GM18508 (cell line): ENCODE data around the gene UBR4.

Experiments used
- ATAC-seq: cut with Tn5 transposase; IDR thresholded peaks from one replicate; pipeline ENCODE4 v1.9.1; 2021; ENCODE audit warnings: moderate number of reproducible peaks; ENCODE audit not compliant: insufficient read depth, unreplicated experiment

The UBR4 gene

DNA sequence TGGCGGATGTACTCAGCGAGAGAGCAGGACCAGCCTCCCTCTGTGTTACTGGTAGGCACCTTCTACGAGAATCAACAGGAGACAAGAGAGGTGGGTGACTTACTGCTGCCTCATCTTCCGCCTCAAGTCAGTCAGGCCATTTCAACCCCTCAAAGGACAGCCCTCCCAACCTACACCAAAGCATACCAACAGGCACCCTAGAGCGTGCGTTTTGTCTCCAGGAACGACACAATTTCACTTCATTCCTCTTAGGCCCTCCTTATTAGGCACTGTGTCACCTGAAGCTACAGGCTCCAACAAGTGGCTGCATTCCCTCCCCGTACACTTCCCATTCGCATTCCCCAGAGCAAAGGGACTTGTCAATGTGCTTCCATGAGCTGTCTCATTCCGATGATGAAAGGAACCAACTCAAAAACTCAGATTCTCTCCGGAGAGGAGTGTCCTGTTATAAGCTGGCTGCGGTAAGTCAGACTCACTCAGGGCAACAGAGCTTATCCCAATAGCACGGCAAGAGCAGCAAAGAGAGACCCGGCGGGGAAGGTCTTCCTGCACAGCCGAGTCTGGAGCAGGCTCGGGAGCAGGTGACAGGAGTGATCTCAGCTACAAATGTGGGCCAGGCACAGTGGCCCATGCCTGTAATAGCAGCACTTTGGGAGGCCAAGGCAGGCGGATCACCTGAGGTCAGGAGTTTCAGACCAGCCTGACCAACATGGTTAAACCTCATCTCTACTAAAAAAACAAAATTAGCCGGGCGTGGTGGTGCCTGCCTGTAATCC is 133.0 kb downstream of the UBR4 start:
- no peak for ATAC-seq

DNA sequence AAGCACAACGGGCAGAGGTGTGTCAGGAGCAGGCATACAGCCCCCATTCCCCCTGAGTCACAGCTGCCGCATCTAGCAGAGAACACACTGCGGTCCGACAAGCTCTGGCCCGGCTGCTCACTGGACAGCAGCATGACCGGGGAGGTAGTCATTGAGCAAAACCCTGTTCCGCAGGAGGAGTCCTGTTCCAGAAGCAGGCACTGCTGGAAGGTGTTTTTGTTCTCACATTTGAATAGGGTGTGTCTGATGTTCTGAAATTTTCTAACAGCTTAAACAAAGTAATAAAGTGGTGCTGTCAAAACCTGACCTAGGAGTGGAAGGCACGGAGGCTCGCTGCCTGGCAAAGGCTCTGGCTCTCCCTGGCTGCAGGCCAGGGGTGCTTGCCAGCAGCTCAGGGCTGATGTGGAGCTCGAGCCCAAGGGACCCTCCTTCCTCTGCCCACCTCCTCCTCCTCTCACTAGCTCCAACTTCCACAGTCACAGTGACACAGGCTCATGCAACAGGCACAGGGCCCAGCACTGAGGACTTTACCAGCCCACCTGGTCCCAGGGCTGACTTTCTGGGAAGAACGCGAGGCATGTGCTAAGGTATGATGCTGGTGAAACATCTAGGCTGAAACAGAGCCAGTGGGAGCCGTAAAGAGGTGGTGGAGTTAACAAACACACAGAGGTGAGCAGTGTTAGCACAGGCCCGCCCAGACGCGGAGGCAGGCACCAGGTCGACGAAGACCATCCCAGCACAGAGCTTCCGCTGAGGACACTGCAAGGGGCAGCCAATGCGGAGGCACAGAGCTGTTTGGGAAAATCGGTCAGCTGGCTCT is 135.0 kb downstream of the UBR4 start:
- ATAC-seq, result no peak

DNA sequence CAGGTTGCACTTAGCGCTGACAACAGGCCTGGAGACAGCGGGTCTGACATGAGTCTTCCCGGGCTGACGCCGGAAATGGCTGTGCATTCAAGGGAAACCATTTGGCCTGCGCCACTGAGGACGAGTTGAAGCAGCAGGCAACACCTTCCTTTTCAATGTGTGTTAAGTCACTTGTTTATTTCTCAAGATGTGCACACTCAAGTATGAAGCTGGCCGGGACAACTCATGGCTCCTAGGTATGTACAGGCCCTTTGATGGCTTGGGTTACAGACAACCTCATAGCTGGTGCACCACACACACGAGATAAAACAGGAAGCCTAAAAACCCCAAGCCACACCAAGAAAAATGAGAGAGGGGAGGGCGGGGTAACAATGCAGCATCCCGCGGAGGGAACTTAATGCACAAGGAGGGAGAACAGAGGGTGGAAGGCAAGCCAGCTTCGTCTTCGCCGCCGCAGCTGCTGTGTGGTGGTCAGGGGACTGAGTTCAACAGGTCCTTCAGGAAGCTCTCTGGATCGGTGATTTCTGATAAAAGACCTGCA is 135.6 kb downstream of the UBR4 start:
- ATAC-seq, result no peak

DNA sequence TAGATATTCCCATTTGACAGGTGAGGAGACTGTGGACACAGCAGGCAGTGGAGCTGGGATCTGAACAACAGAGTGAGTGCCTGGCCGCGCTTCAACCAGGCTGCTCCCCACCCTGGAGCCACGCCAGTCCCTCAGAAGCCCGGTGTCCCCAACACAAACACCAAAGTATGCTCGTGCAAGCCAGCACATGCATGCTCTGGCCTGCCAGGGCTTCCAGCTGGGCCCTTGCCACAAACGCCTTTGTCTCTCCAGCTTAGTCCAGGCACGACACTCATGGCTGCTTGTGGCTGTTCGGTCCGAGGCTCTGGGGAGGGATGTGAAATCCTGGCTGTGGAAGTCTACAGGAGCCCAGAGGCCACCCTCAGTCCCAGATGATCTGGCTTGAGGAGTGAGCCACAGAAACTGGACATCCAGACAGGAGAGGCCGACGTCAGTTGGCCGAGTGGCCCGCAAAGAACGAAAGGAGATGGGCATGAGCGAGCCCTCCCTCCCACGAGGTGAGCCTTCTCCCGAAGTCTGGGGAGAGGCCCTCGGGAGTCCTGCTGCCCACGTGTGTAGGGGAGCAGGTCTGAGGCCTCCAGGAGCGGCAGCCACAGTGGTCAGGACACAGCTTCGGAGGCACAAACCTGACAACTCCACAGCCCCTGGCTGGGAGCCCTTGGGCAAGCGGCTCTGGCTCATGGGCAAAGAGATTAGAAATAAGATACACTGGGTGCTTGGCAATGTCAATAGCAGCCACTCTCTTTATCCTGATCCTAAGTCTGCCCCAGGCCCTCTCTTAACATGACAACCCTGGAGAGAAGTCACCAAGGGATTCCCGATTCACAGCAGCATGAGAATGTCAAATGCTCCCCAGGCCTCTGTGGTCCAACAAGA is 136.5 kb downstream of the UBR4 start:
- no peak for ATAC-seq

DNA sequence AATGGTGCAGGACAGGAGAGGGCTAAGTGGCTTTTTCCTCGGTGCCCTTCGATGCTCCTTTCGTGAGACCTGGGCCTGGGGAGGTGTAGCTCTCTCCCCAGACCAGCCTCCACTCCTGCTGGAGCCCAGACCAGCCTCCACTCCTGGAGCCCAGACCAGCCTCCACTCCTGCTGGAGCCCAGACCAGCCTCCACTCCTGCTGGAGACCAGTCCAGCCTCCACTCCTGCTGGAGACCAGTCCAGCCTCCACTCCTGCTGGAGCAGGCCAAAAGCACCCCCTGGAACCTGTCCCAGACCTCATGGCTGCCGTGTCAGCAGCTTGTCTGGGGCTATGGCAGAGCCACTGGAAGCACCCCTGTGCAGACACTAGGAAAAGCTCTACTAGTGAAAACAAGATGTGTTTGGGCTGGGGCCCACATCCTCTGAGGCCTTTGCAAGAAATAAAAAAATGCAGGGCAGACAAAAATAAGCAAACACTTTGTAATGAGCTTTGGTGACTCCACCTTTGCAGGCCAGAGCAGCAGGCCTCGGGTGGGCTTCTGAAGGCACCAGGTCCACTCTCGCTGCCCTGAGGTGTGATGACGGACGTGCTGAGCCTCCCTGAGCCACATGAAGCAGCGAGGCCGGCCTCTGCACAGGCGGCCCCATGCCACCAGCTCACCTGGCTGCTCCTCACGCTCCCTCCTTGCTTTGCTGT is 137.6 kb downstream of the UBR4 start:
- no peak for ATAC-seq

DNA sequence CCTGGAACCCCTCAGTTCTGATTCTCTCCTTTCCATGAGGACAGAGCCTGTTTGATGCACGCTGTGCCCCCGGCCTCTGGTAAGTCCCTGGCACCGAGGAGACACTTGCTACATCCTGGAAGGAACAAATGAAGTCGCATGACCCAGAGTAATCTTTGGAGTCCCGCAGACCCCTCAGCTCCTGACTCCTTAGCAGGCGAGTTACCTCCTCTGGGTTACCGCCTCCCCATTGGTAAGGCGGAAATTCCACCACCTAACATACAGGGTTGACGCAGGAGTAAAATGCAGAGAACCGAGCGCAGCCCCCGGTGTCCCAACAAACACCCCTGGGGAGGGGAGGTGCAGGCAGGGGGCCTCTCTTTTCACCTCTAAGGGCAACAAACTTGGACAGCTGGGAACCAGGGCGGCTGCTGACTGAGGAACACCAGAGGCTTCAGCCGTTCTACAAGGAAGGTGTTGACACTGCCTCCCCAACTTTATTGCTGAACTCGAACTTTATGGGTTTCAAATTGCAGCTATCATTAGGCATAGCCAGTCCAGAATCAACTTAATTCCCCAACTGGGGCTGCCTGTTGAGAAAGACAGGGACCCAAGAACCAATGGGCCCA is 138.3 kb downstream of the UBR4 start:
- no peak for ATAC-seq

DNA sequence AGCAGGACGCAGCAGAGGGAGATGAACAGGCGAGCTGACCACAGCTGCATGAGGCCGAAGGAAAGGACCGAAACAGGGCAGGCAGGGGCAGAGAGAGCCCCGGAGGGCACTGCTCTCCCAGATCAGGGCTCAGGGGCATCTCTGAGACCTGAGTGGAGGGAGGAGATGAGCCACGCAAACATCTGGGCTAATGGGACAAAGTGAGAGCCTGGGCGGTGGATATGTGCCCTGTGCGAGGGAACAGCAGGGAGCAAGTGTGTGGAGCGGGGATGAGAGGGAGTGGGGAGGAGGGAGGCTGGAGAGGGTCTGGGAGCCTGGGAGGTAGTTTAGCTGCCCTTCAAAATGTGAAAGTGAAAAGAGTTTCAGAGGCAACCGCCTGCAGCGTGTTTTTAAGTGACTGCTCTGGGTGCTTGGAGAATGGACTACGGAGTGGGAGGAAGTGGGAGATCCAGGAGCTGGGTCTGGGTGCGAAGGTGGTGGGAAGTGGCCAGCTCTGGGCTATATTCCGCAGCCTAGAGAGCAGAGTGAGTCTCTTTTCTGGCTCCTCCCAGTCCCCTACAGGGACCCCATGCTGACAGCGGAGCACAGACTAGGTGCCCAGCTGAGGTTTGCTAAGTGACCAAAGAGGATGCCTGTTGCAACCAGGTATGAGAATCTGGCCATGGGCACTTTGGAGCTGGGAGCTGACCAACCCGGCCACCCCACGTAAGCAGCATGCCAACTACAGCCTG is 139.0 kb downstream of the UBR4 start:
- no peak for ATAC-seq

DNA sequence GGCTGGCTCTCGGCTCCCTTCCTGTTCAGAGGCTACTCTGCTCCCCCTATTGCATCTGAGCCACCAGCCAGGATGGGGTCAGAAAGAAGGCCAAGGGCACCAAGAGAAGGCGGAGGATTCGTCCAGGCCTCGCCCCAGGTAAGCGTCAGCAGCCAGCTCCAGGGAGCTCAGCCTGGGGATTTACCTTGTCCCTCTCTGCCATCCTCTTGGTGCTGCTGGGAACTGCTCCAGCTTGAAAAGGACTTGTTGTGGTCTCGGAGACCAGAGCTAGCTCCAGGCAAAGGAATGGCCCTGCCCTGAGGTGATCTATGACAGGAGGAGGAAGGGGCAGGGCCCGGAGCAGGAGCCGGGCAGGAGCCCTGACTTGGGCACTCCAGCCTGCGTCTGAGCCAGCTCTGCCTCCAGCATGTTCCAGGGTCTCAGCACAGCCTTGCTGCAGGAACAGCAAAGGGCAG is 139.8 kb downstream of the UBR4 start:
- ATAC-seq, result no peak

DNA sequence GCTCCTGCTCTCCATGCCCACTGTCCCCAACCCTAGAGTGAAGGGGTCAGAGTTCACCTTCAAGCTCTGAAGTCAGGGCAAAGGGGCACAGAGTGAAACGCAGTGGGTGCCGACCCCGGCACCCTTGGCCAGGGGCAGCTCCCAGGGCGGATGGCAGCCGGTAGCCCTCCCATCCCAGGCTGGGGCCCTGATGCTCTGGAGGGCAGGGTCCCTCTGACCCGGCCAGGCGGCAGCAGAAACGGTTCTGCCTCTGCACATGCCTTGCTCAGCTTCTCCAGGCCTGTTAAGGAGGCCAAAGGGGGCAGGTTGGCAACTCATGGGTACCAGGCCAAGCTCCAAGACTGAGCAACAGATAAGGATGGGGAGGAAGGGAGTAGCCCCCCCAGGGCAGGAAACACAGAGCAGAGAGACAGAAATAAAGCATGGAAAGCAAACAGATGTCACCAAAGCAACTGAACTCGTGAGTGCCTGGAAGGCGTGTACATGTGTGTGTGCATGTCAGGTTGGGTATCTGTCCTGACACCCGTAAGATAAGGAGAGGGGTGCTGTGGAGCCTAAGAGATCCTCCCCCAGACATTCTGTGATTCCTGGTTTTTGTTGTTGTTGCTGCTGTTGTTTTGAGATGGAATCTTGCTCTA is 141.3 kb downstream of the UBR4 start:
- ATAC-seq, result no peak

DNA sequence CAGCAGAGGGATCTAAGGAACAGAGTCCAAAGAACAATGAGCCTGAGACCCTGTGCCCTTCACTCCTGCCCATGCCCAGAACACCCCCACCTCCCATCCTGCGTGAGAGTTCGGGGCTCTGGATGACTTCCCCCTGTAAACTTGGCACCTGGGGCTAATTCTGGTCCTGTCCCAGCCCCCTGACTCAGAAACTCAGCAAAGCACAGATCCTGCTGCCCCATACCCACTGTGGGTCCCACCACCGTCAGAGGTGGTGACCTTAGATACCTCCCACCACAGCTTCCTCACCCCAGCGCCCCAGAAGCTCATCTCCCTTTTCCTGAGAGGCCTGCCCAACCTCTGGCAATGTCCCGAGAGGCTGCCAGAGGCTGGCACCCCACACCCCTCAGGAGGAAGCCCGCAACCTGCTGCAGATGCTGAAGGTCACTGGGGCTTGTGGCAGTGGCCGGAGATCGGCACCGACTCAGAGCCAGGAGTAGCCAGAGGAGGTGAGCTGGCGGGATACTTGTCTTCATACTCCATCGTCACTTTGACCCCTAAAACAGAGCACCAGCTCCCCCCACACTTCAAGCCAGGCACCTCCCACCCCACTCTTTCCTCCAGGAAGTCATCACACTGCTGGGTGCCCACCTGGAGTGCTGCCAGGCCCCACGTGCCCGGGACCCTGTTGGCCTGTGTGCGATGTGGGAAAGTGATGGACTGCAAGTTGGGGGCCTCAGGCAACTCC is 142.0 kb downstream of the UBR4 start:
- no peak for ATAC-seq

DNA sequence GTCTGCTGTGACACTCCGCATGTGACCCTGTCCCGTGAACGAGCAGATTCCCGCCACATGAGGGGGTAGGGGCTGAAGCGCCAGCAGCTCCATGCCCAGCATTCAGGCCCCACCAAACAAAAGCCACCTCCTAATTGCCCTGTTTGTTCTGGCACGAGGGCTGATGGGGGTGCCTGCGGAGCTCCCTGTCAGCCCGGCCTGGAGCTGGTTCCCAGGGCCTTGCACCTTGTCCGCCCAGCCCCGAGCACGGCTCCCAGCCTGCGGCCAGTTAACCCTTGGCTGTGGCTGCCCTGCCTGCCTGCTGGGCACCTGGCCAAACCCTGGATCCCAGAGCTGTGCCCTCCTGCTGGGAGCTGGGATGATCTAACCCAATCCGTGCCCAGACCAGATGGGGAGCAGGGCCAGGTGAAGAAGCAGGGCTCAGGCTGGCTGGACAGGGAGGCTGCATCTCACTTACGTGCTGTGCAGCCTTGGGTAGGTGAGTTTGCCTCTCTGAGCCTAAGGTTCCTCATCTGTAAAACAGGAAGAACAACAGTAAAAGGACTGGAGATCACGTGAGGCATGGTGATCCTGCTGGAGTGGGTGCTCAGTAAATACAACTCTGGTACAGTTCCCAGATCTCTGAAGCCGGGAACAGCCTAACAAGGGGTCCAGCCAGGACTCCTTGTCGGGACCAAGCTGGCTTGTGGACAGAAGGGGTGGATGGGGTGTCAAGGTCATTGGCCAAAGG is 142.7 kb downstream of the UBR4 start:
- ATAC-seq, result no peak

DNA sequence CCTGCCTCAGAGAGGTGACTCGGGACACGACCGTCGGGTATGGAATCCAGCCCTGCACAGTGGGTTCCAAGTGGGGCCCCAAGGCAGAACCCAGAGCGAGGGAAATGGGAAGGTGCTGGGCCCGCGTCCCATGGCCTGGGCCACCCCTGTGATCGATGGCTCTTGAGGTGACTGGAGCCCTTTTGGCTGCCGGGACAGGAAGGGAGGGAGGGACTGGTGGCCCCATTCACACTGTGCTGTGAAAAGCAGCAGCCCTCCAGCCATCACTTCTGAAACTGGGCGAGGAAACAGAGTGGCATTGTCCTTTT is 143.2 kb downstream of the UBR4 start:
- ATAC-seq, result no peak

DNA sequence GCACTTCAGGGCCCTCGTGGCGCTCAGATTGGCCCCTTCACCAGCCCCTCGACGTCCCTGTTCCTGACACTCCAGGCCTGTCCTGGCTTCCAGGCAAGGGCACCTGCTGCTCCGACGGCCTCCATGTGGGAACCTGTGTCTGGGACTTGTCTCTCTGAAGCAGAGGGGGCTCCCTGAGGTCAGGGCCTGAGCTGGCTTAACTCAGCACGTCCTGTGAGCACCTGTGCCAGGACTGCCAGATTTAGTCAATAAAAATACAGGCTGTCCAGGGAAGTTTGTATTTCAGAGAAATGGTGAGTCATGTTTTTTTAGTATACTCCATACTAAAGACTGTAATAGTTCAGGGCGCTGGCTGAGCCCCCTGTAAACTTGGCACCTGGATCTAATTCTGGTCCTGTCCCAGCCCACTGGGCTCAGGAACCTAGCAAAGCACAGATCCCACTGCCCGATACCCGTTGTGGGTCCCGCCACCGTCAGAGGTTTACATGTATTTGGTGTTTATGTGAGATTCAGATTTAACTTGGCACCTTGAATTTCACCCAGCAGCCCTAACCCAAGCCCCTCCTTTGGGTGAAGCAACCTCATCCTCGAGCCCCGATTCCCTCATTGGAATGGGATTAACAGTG is 143.7 kb downstream of the UBR4 start:
- ATAC-seq, result no peak

DNA sequence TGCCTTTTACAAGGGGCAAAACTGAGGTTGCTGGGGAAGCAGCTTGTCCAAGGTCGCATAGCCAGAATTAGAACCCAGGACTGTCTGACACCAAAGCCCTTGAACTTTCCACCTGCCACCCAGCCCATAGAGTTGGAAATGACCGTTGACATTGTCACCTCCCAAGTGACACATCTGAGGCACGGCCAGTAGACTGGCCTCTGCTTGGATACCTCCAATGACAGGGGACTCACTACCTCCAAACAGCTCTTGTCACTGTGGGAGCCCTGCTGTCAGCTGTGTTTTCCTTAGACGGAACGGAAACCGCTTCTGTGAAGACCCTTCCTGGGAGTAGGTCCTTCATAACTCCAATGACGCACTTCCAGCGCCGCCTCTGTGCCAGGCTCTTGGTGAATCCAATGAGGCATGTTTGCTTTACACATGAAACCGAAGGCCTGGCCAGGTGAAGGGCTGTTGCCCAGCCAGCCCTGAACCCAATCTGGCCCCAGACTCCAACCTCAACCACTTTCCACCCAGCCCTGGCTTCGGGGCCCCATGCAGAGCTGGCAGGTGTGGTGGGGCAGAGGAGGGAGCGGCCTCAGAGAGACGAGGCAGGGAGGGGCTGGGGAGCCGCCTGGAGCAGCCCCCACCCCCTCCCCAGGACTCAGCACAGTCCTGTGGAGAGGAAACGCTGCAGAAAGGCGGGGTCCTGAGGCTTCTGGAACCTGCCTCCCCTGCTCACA is 144.4 kb downstream of the UBR4 start:
- ATAC-seq, result no peak

DNA sequence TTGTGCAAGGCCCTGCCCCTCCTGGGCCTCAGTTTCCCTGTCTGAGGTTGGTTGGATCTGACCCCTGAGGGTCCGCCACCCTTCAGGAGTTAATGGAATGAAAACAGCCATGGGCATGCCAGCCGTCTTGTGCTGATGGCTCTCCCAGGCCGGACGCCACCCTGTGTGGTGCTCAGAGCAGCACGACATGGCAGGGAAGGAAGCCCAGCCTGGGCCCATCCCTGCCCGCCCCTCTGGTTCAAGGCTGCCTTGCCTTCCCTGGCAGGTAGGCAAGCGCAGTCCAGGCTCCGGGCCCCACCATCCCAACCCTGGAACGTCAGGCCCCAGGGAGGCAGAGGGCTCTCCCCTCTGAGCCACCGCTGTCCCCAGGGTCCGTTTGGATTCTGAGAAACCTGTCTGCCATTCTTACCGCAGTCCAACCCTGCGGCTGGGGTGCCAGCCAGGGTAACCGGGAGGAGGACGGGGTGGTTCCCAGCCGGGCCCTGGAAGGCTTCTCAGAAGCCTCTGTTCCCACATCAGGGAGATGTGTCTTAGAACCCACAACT is 145.1 kb downstream of the UBR4 start:
- ATAC-seq, result no peak

DNA sequence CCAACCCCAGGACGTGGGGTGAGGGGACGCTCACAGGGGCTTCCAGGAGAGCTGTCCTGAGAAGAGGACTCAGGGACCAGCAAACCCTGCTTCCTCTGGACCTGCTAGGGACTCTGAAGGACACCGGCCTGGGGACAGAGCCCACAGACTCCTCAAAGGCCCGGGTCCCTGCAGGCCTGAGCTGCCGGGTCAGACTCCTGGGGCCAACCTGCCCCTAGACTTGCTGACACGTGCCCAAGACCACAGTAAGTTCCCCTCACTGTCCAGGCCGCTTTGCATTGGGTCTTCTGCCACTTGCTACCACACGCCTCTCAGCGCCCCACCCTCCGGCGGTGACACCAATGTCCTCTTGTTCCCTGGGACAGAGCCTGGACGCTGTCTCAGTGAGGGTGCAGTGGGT is 146.9 kb downstream of the UBR4 start:
- no peak for ATAC-seq
